OCI-LY3 (cell line): ENCODE results near the gene DRAM2.
"Not testable (repeated sequence)": the region's sequence is repeated elsewhere in the genome, so short reads cannot be mapped to it uniquely, and the experiment has no call there.

Source experiments
- EZH2phosphoT487 ChIP-seq: fragments of 200-600 bp; shearing (Covaris generic); IDR thresholded peaks from 2 replicates; pipeline ENCODE4 v1.6.1; 2018; ENCODE audit warnings: antibody characterized with exemption, mixed run types, low read depth
- TF ChIP-seq, protein P1 (sequence below): fragments of 200-600, 300-600 bp; sonication (generic); IDR thresholded peaks from 2 replicates; pipeline ENCODE4 v1.5.1; 2014; ENCODE audit warnings: antibody characterized with exemption, low read length, low read depth

DNA sequence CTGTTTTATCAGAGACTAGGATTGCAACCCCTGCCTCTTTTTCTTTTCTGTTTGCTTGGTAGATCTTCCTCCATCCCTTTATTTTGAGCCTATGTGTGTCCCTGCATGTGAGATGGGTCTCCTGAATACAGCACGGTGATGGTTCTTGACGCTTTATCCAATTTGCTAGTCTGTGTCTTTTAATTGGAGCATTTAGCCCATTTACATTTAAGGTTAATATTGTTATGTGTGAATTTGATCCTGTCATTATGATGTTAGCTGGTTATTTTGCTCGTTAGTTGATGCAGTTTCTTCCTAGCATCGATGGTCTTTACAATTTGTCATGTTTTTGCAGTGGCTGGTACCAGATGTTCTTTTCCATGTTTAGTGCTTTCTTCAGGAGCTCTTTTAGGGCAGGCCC is 62.6 kb downstream of the DRAM2 start:
- TF ChIP-seq, protein P1, sequence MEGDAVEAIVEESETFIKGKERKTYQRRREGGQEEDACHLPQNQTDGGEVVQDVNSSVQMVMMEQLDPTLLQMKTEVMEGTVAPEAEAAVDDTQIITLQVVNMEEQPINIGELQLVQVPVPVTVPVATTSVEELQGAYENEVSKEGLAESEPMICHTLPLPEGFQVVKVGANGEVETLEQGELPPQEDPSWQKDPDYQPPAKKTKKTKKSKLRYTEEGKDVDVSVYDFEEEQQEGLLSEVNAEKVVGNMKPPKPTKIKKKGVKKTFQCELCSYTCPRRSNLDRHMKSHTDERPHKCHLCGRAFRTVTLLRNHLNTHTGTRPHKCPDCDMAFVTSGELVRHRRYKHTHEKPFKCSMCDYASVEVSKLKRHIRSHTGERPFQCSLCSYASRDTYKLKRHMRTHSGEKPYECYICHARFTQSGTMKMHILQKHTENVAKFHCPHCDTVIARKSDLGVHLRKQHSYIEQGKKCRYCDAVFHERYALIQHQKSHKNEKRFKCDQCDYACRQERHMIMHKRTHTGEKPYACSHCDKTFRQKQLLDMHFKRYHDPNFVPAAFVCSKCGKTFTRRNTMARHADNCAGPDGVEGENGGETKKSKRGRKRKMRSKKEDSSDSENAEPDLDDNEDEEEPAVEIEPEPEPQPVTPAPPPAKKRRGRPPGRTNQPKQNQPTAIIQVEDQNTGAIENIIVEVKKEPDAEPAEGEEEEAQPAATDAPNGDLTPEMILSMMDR: not testable (repeated sequence)
- not testable (repeated sequence) for TF ChIP-seq EZH2phosphoT487
